ENCODE data around the gene IL17RA.

- TF ChIP-seq POLR2A (IDR thresholded peaks at IDR 0.05; ENCODE audit: low read depth) = no peak
- TF ChIP-seq CTCF (IDR thresholded peaks at IDR 0.05) = no peak
- TF ChIP-seq EP300 (IDR thresholded peaks at IDR 0.05) = no peak
Observed at GRCh38 chr22:17137170-17137569, 52.4 kb downstream of the IL17RA start.
